Activated CD8-positive, alpha-beta T cell treated with anti-CD3 and anti-CD28 coated beads for 36 hours (primary cell): ENCODE data around the gene NMRAL1. TPM values are rescaled to one million over a fixed set of nuclear protein-coding genes. Genes with fewer than 3 reads are reported as not detected.

Source experiments
- ATAC-seq: fragments of 200-7000 bp; cut with Tn5 transposase; one replicate; pipeline ENCODE4 v1.10.0; 2021; ENCODE audit warnings: mild to moderate bottlenecking, moderate library complexity
- CTCF ChIA-PET: fragments of 350-600 bp; sonication (Branson Sonifier 250); formaldehyde crosslinking; loops from one replicate; lab custom pipeline; 2021; ENCODE audit warnings: antibody characterized with exemption; lab: Charles Lee
- POLR2A ChIA-PET: fragments of 350-600 bp; sonication (Branson Sonifier 250); formaldehyde crosslinking; loops from one replicate; lab custom pipeline; 2021; ENCODE audit warnings: antibody characterized with exemption; lab: Charles Lee
- DNase-seq: peaks from one replicate; pipeline ENCODE4 v3.0.0-alpha.2; 2020
- H3K27ac Mint-ChIP-seq: one replicate; pipeline ENCODE4 v1.8.0; 2021; ENCODE audit warnings: mild to moderate bottlenecking, mixed read lengths
- H3K27me3 Mint-ChIP-seq: one replicate; pipeline ENCODE4 v1.8.0; 2021; ENCODE audit warnings: mixed read lengths
- H3K36me3 Mint-ChIP-seq: one replicate; pipeline ENCODE4 v1.8.0; 2021; ENCODE audit warnings: low read depth, mixed read lengths
- H3K4me1 Mint-ChIP-seq: one replicate; pipeline ENCODE4 v1.8.0; 2021; ENCODE audit warnings: low read depth, mixed read lengths
- H3K4me3 Mint-ChIP-seq: one replicate; pipeline ENCODE4 v1.8.0; 2021; ENCODE audit warnings: mild to moderate bottlenecking, moderate library complexity, mixed read lengths
- H3K9me3 Mint-ChIP-seq: one replicate; pipeline ENCODE4 v1.8.0; 2021; ENCODE audit warnings: mixed read lengths
- CTCF ChIP-seq: fragments of 200-600 bp; IDR thresholded peaks from one replicate; pipeline ENCODE4 v1.8.0; 2022; ENCODE audit warnings: antibody characterized with exemption, mild to moderate bottlenecking
- intact Hi-C: fragments of 100-400 bp; cut with micrococcal nuclease; formaldehyde crosslinking; loops from one replicate; pipeline ENCODE4 v1.10.0; 2022
- total RNA-seq, 2 experiments: library from RNA; stranded (reverse); gene quantifications; one replicate each; pipeline ENCODE4 v1.2.3, GENCODE V29; 2021

NMRAL1 gene
- total RNA-seq, 2 experiments from 2014 or later = 45.3 to 53.6 TPM

GRCh38 chr16:4461250-4462085 is 13.0 kb downstream of the NMRAL1 start:
- ChIA-PET CTCF (no interaction called here), POLR2A (interaction anchor here (0.9 to 1.7 kb wide), 3 partner anchors 10 to 33 kb away, joined by 3 to 4 read pairs (median 3); no protein-coding TSS in a partner anchor)
- H3K27me3 Mint-ChIP-seq = no peaks in the 10 kb centered on the region
- ATAC-seq (no peak), DNase-seq (peak; percentile 9)
- no peak for TF ChIP-seq CTCF
- H3K27ac Mint-ChIP-seq = no peak overlapping the region
- peaks cover 16% of the 10 kb centered on the region for H3K4me1 Mint-ChIP-seq
- intact Hi-C loops = no loop called here
- H3K4me3 Mint-ChIP-seq = no peak overlapping the region
- H3K9me3 Mint-ChIP-seq = no peaks in the 10 kb centered on the region
- peaks cover 37% of the 10 kb centered on the region for H3K36me3 Mint-ChIP-seq

- peaks cover 11% of the 10 kb centered on the region for H3K4me1 Mint-ChIP-seq
- TF ChIP-seq CTCF = no peak
- ChIA-PET POLR2A (interaction anchor here (0.9 to 1.7 kb wide), 3 partner anchors 10 to 33 kb away, joined by 3 to 4 read pairs (median 3); no protein-coding TSS in a partner anchor), CTCF (interaction anchor here (0.6 kb wide), 1 partner anchor 172 kb away, joined by 4 read pairs; no protein-coding TSS in a partner anchor)
- H3K36me3 Mint-ChIP-seq = peaks cover 34% of the 10 kb centered on the region
- intact Hi-C loops = no loop called here
- ATAC-seq = no peak
- peak overlapping the region; percentile 38 for H3K27ac Mint-ChIP-seq
- no peaks in the 10 kb centered on the region for H3K9me3 Mint-ChIP-seq
- no peak overlapping the region for H3K4me3 Mint-ChIP-seq
- no peak for DNase-seq
- H3K27me3 Mint-ChIP-seq = no peaks in the 10 kb centered on the region
Measured at GRCh38 chr16:4460936-4461249, 13.5 kb downstream of the NMRAL1 start.

- Mint-ChIP-seq H3K4me3 (no peak overlapping the region), H3K27me3 (no peaks in the 10 kb centered on the region), H3K4me1 (peaks cover 5% of the 10 kb centered on the region), H3K36me3 (peaks cover 46% of the 10 kb centered on the region), H3K9me3 (no peaks in the 10 kb centered on the region), H3K27ac (no peak overlapping the region)
- DNase-seq = no peak
- CTCF ChIA-PET = no interaction called here
- POLR2A ChIA-PET = interaction anchor here (1.4 to 3.2 kb wide), 2 partner anchors 11 to 54 kb away, joined by 3 to 16 read pairs; no protein-coding TSS in a partner anchor
- TF ChIP-seq CTCF = no peak
- intact Hi-C loops = no loop called here
- ATAC-seq = no peak
Measured at GRCh38 chr16:4455951-4456350, 18.5 kb downstream of the NMRAL1 start.

GRCh38 chr16:4455081-4455480 is 19.3 kb downstream of the NMRAL1 start:
- ChIA-PET CTCF (no interaction called here), POLR2A (interaction anchor here (1.4 to 3.2 kb wide), 2 partner anchors 12 to 53 kb away, joined by 3 to 16 read pairs; no protein-coding TSS in a partner anchor)
- Mint-ChIP-seq H3K4me1 (peaks cover 5% of the 10 kb centered on the region), H3K36me3 (peaks cover 49% of the 10 kb centered on the region), H3K9me3 (no peaks in the 10 kb centered on the region), H3K27me3 (no peaks in the 10 kb centered on the region), H3K4me3 (no peak overlapping the region), H3K27ac (no peak overlapping the region)
- ATAC-seq = no peak
- intact Hi-C loops = no loop called here
- DNase-seq = no peak
- TF ChIP-seq CTCF = no peak

GRCh38 chr16:4454623-4455022 is 19.8 kb downstream of the NMRAL1 start:
- ATAC-seq = no peak
- H3K36me3 Mint-ChIP-seq = peaks cover 50% of the 10 kb centered on the region
- TF ChIP-seq CTCF = no peak
- H3K4me3 Mint-ChIP-seq = no peak overlapping the region
- DNase-seq = no peak
- H3K4me1 Mint-ChIP-seq = peaks cover 5% of the 10 kb centered on the region
- intact Hi-C loops = no loop called here
- CTCF ChIA-PET = no interaction called here
- POLR2A ChIA-PET = interaction anchor here (1.4 kb wide), 1 partner anchor 53 kb away, joined by 3 read pairs; no protein-coding TSS in a partner anchor
- H3K9me3 Mint-ChIP-seq = no peaks in the 10 kb centered on the region
- H3K27ac Mint-ChIP-seq = no peak overlapping the region
- no peaks in the 10 kb centered on the region for H3K27me3 Mint-ChIP-seq
